H54 (cell line): ENCODE data around the gene BTNL9.
"Not testable (repeated sequence)": the region's sequence is repeated elsewhere in the genome, so short reads cannot be mapped to it uniquely, and the experiment has no call there.

Source experiments
- DNase-seq: peaks from one replicate; pipeline ENCODE4 v3.0.0; 2011; ENCODE audit warnings: low spot score, mixed read lengths; ENCODE audit not compliant: insufficient read length
- FAIRE-seq: peaks from 3 replicates; lab custom pipeline; 2011; peaks lifted over from hg19 to GRCh38; lab: Jason Lieb, UNC
- POLR2A ChIP-seq: IDR thresholded peaks from 2 replicates; pipeline ENCODE4 v1.6.1; 2011; ENCODE audit warnings: low read depth, mild to moderate bottlenecking, low read length

Gene BTNL9

GRCh38 chr5:181039931-181040630, at the start of gene BTNL9:
Gene BTNL9 (plus strand): TSS chr5:181040266. CDS start chr5:181045490, 5,224 bp downstream.
- DNase-seq (no peak), FAIRE-seq (no peak)
- no peak for TF ChIP-seq POLR2A

- no peak for TF ChIP-seq POLR2A
- DNase-seq, result no peak
- FAIRE-seq, result no peak
Observed at GRCh38 chr5:180990882-180991242, 49.2 kb upstream of the BTNL9 start.

- DNase-seq (no peak), FAIRE-seq (no peak)
- no peak for TF ChIP-seq POLR2A
Observed at GRCh38 chr5:181001947-181002346, 38.1 kb upstream of the BTNL9 start.

- FAIRE-seq, result no peak
- TF ChIP-seq POLR2A, result no peak
- no peak for DNase-seq
Observed at GRCh38 chr5:181005791-181006190, 34.3 kb upstream of the BTNL9 start.

GRCh38 chr5:181008136-181008535, 31.9 kb upstream of the BTNL9 start:
- DNase-seq (no peak), FAIRE-seq (no peak)
- no peak for TF ChIP-seq POLR2A

- DNase-seq, FAIRE-seq: not testable (repeated sequence)
Observed at GRCh38 chr5:181010018-181010417, 30.0 kb upstream of the BTNL9 start.

GRCh38 chr5:181014654-181015053, 25.4 kb upstream of the BTNL9 start:
- not testable (repeated sequence) for FAIRE-seq, DNase-seq

- DNase-seq, FAIRE-seq: not testable (repeated sequence)
Observed at GRCh38 chr5:181017448-181017847, 22.6 kb upstream of the BTNL9 start.

- no peak for TF ChIP-seq POLR2A
- FAIRE-seq (no peak), DNase-seq (no peak)
Observed at GRCh38 chr5:181020688-181021087, 19.4 kb upstream of the BTNL9 start.

- TF ChIP-seq POLR2A, result no peak
- FAIRE-seq (no peak), DNase-seq (no peak)
Observed at GRCh38 chr5:181024245-181025064, 15.6 kb upstream of the BTNL9 start.

GRCh38 chr5:181027452-181028031, 12.5 kb upstream of the BTNL9 start:
- DNase-seq (no peak), FAIRE-seq (no peak)
- TF ChIP-seq POLR2A, result no peak

GRCh38 chr5:181028032-181028819, 11.8 kb upstream of the BTNL9 start:
- peak; percentile 27 for DNase-seq
- TF ChIP-seq POLR2A, result no peak
- FAIRE-seq, result no peak

GRCh38 chr5:181031716-181032115, 8.3 kb upstream of the BTNL9 start:
- DNase-seq, result no peak
- no peak for TF ChIP-seq POLR2A
- no peak for FAIRE-seq
